A673 (cell line): ENCODE data around the gene NOS1AP. TPM values are rescaled to one million over a fixed set of nuclear protein-coding genes. Genes with fewer than 3 reads are reported as not detected.

Experiments
- BruUV-seq: library from RNA; stranded (reverse); fragments of 400-500 nt; replicated peaks from 2 replicates; lab custom pipeline; 2021; lab: Mats Ljungman, UMichigan
- CTCF ChIA-PET: fragments of 300-600 bp; sonication (Branson Sonifier 250); formaldehyde crosslinking; loops from one replicate; lab custom pipeline; 2022; ENCODE audit warnings: antibody characterized with exemption; lab: Charles Lee
- POLR2A ChIA-PET: fragments of 300-600 bp; sonication (Branson Sonifier 250); formaldehyde crosslinking; loops from one replicate; lab custom pipeline; 2022; ENCODE audit warnings: antibody characterized with exemption; ENCODE audit not compliant: low non-redundant PET; lab: Charles Lee
- DNase-seq: peaks from one replicate; pipeline ENCODE4 v3.0.0-alpha.2; 2015; ENCODE audit warnings: low spot score
- H3K27ac ChIP-seq: fragments of 200-600 bp; sonication (generic); 2 replicates; pipeline ENCODE4 v1.5.1; 2016; ENCODE audit warnings: mixed run types, low read depth, mild to moderate bottlenecking, mixed read lengths, antibody characterized with exemption, low read length; ENCODE audit not compliant: poor library complexity, severe bottlenecking
- H3K27me3 ChIP-seq: fragments of 200-600 bp; sonication (generic); replicated peaks from 2 replicates; pipeline ENCODE4 v1.6.1; 2017; ENCODE audit warnings: mixed run types, low read depth, mild to moderate bottlenecking, mixed read lengths, antibody characterized with exemption, low read length; ENCODE audit not compliant: insufficient read depth, poor library complexity
- H3K36me3 ChIP-seq: fragments of 200-600 bp; sonication (generic); 2 replicates; pipeline ENCODE4 v1.6.1; 2016; ENCODE audit warnings: mixed run types, mild to moderate bottlenecking, mixed read lengths, antibody characterized with exemption, low read length; ENCODE audit not compliant: insufficient read depth, poor library complexity, severe bottlenecking
- H3K4me1 ChIP-seq: fragments of 200-600 bp; sonication (generic); 2 replicates; pipeline ENCODE4 v1.6.1; 2017; ENCODE audit warnings: mixed run types, mild to moderate bottlenecking, mixed read lengths, antibody characterized with exemption, low read length; ENCODE audit not compliant: insufficient read depth, poor library complexity, severe bottlenecking
- H3K4me3 ChIP-seq: fragments of 200-600 bp; sonication (generic); 2 replicates; pipeline ENCODE4 v1.5.1; 2016; ENCODE audit warnings: low read depth, mixed run types, mild to moderate bottlenecking, mixed read lengths, low read length; ENCODE audit not compliant: poor library complexity, severe bottlenecking
- H3K9me3 ChIP-seq: fragments of 200-600 bp; sonication (generic); 2 replicates; pipeline ENCODE4 v1.6.1; 2016; ENCODE audit warnings: mixed run types, low read depth, mild to moderate bottlenecking, mixed read lengths, antibody characterized with exemption, low read length; ENCODE audit not compliant: poor library complexity, severe bottlenecking
- EZH2 ChIP-seq: fragments of 200-600 bp; sonication (generic); IDR thresholded peaks from 2 replicates; pipeline ENCODE4 v1.6.1; 2017; ENCODE audit warnings: borderline replicate concordance, low read depth, mild to moderate bottlenecking, mixed read lengths, antibody characterized with exemption, low read length; ENCODE audit not compliant: poor library complexity, severe bottlenecking
- intact Hi-C: fragments of 100-400 bp; cut with micrococcal nuclease; formaldehyde crosslinking; loops from one replicate; pipeline ENCODE4 v1.10.0; 2022; ENCODE audit not compliant: unreplicated experiment
- total RNA-seq: library from RNA; stranded (reverse); gene quantifications from 2 replicates; pipeline ENCODE4 v1.2.3, GENCODE V29; 2021
- TF ChIP-seq, protein P1 (sequence below): fragments of 300-800, 200-600 bp; sonication (generic); conservative IDR thresholded peaks from 2 replicates; pipeline ENCODE4 v1.5.1; 2017; ENCODE audit warnings: low read depth, mild to moderate bottlenecking, antibody characterized with exemption, low read length, moderate library complexity, mixed read lengths

Gene NOS1AP
- total RNA-seq, 1 experiment from 2014 or later = 28.0 TPM

DNA sequence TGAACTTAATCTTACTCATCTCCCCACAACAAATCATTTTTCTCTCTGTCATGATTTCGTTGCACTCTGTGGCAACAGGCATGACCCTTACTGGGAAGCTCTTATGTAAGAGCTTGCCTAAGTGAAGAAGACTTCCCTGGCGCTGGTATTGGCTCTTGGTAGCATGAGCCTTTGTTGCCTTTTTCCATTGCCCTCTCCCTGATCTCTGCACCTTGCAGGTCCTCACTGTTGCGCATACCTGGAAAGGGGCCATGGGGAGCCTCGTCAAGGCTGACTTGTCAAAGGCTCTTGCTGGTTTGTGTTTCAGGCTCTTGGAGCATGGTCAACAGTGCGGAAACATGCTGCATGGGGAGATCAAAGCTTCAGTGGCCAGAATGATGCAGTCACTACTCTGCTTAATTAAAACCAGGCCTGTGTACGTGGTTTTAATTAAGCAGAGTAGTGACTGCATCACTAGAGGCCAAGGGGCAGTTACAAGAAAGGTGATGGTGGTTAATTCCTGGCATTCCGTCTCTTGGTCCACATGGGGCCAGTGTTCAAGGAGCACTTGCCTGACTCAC, 165.8 kb downstream of the NOS1AP start:
- BruUV-seq = no TSS peak
- TF ChIP-seq, protein P1, sequence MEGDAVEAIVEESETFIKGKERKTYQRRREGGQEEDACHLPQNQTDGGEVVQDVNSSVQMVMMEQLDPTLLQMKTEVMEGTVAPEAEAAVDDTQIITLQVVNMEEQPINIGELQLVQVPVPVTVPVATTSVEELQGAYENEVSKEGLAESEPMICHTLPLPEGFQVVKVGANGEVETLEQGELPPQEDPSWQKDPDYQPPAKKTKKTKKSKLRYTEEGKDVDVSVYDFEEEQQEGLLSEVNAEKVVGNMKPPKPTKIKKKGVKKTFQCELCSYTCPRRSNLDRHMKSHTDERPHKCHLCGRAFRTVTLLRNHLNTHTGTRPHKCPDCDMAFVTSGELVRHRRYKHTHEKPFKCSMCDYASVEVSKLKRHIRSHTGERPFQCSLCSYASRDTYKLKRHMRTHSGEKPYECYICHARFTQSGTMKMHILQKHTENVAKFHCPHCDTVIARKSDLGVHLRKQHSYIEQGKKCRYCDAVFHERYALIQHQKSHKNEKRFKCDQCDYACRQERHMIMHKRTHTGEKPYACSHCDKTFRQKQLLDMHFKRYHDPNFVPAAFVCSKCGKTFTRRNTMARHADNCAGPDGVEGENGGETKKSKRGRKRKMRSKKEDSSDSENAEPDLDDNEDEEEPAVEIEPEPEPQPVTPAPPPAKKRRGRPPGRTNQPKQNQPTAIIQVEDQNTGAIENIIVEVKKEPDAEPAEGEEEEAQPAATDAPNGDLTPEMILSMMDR = no peak
- no peak for TF ChIP-seq EZH2
- DNase-seq = no peak
- intact Hi-C loops = no loop called here
- ChIA-PET CTCF (no interaction called here), POLR2A (no interaction called here)
- Histone ChIP-seq H3K9me3 (no peaks in the 10 kb centered on the region), H3K27me3 (no peaks in the 10 kb centered on the region), H3K4me1 (peaks cover 58% of the 10 kb centered on the region), H3K4me3 (no peak overlapping the region), H3K27ac (no peak overlapping the region), H3K36me3 (no peaks in the 10 kb centered on the region)

DNA sequence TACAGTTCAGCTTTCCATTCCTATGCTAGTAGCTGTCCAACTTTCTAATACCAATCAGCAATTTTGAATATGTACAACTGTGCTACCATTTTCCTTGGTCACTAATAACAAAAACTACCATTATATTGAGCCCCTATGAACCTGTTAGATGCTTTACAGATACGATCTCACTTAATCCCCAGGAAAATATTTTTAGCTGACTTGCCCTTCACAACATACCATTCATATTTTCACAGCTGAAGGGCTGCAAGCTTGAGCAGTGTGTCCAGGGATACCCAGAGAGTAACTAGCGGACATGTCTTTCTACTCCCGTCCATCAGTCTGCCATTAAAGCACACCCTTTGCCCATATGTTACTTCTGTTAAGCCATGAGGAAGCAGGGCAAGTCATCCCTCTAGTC, 166.7 kb downstream of the NOS1AP start:
- no peaks in the 10 kb centered on the region for H3K27me3 ChIP-seq
- no TSS peak for BruUV-seq
- POLR2A ChIA-PET = no interaction called here
- peaks cover 53% of the 10 kb centered on the region for H3K4me1 ChIP-seq
- no peak for DNase-seq
- H3K9me3 ChIP-seq = no peaks in the 10 kb centered on the region
- no peak overlapping the region for H3K4me3 ChIP-seq
- H3K27ac ChIP-seq = no peak overlapping the region
- intact Hi-C loops = no loop called here
- no peaks in the 10 kb centered on the region for H3K36me3 ChIP-seq
- TF ChIP-seq, protein P1 = no peak
- TF ChIP-seq EZH2 = no peak
- CTCF ChIA-PET = no interaction called here

DNA sequence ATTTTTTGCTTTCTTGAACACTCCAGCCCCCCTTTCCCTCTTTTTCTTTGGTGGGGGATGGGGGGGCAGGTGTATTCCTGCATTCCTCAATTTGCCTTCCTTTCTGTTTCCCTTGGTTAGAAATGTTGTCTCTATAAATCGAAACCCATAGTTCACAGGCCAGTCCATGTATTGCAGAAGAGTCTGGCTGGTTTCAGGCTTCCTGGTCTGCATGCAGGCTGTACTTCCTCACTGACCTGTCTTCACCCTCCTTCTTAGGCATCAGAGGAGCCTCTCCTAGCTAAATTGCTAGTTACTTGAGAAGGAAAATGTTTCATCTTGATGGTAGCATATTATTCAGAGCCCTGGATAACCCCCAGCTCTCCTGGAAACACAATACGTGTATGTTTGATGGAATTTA, 167.1 kb downstream of the NOS1AP start:
- H3K27me3 ChIP-seq = no peaks in the 10 kb centered on the region
- TF ChIP-seq EZH2 = no peak
- TF ChIP-seq, protein P1 = no peak
- POLR2A ChIA-PET = no interaction called here
- no peak overlapping the region for H3K4me3 ChIP-seq
- CTCF ChIA-PET = no interaction called here
- H3K4me1 ChIP-seq = peaks cover 52% of the 10 kb centered on the region
- BruUV-seq = no TSS peak
- H3K9me3 ChIP-seq = no peaks in the 10 kb centered on the region
- no peak for DNase-seq
- no peak overlapping the region for H3K27ac ChIP-seq
- intact Hi-C loops = no loop called here
- H3K36me3 ChIP-seq = no peaks in the 10 kb centered on the region
